SK-N-DZ (cell line): ENCODE results near the gene CERS6.

Source experiments
- DNase-seq: peaks from one replicate; pipeline ENCODE4 v3.0.0-alpha.2; 2015; ENCODE audit warnings: low spot score

Gene CERS6

GRCh38 chr2:168602846-168603401, 146.9 kb downstream of the CERS6 start:
- DNase-seq: no peak

- no peak for DNase-seq
These were observed 147.4 kb downstream of the CERS6 start for GRCh38 chr2:168603439-168603961.

- no peak for DNase-seq
These were observed 148.2 kb downstream of the CERS6 start for GRCh38 chr2:168604252-168604651.

GRCh38 chr2:168607992-168608391, 151.9 kb downstream of the CERS6 start:
- no peak for DNase-seq

GRCh38 chr2:168608796-168609195, 152.7 kb downstream of the CERS6 start:
- no peak for DNase-seq

GRCh38 chr2:168611091-168611490, 155.0 kb downstream of the CERS6 start:
- no peak for DNase-seq

GRCh38 chr2:168611896-168612650, 156.0 kb downstream of the CERS6 start:
- DNase-seq: no peak

GRCh38 chr2:168612719-168613118, 156.6 kb downstream of the CERS6 start:
- no peak for DNase-seq

- no peak for DNase-seq
These were observed 157.5 kb downstream of the CERS6 start for GRCh38 chr2:168613551-168613950.

GRCh38 chr2:168614172-168615018, 158.3 kb downstream of the CERS6 start:
- no peak for DNase-seq

GRCh38 chr2:168620554-168620953, 164.5 kb downstream of the CERS6 start:
- no peak for DNase-seq

GRCh38 chr2:168622559-168622958, 166.5 kb downstream of the CERS6 start:
- DNase-seq: no peak

GRCh38 chr2:168624028-168624427, 168.0 kb downstream of the CERS6 start:
- no peak for DNase-seq

- no peak for DNase-seq
These were observed 170.0 kb downstream of the CERS6 start for GRCh38 chr2:168626096-168626495.

- DNase-seq: peak; percentile 22
These were observed 170.6 kb downstream of the CERS6 start for GRCh38 chr2:168626647-168627046.

- peak; percentile 52 for DNase-seq
These were observed 176.6 kb downstream of the CERS6 start for GRCh38 chr2:168632709-168633121.

GRCh38 chr2:168633200-168633599, 177.1 kb downstream of the CERS6 start:
- no peak for DNase-seq

GRCh38 chr2:168633895-168634294, 177.8 kb downstream of the CERS6 start:
- no peak for DNase-seq

- peak; percentile 85 for DNase-seq
These were observed 179.0 kb downstream of the CERS6 start for GRCh38 chr2:168635065-168635577.

- no peak for DNase-seq
These were observed 182.9 kb downstream of the CERS6 start for GRCh38 chr2:168639018-168639417.

- DNase-seq: no peak
These were observed 183.4 kb downstream of the CERS6 start for GRCh38 chr2:168639441-168639898.

- no peak for DNase-seq
These were observed 184.0 kb downstream of the CERS6 start for GRCh38 chr2:168640039-168640438.
